Measurements from ENCODE around the gene HOXD9. TPM values are rescaled to one million over a fixed set of nuclear protein-coding genes. Genes with fewer than 3 reads are reported as not detected.

Gene HOXD9
- total RNA-seq, 2 experiments from 2014 or later = not detected

DNA sequence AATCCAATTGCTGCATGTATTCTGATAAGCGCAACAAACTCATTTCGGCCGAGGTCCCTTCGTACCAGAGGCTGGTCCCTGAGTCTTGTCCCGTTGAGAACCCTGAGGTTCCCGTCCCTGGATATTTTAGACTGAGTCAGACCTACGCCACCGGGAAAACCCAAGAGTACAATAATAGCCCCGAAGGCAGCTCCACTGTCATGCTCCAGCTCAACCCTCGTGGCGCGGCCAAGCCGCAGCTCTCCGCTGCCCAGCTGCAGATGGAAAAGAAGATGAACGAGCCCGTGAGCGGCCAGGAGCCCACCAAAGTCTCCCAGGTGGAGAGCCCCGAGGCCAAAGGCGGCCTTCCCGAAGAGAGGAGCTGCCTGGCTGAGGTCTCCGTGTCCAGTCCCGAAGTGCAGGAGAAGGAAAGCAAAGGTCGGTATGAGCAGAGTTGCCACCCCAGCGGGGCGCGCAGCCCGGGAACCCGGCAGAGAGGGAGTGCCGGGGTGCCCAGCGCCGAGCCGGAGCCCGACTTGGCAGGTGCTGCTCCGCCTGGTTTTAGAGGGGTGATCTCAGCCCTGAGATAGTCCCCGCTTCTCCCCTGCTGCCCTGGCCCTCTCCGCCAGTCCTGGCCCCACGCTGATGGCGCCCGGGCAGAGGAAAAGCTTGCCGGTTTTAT lies 5.2 kb upstream of the HOXD9 start:
- Mint-ChIP-seq H3K27ac (peak overlapping the region; percentile 9), H3K27me3 (peaks cover 97% of the 10 kb centered on the region), H3K9me3 (no peaks in the 10 kb centered on the region), H3K4me1 (ENCODE audit: low read depth) (peaks cover 7% of the 10 kb centered on the region), H3K36me3 (ENCODE audit: low read depth) (peaks cover 10% of the 10 kb centered on the region), H3K4me3 (no peak overlapping the region)
- TF ChIP-seq, protein P1, sequence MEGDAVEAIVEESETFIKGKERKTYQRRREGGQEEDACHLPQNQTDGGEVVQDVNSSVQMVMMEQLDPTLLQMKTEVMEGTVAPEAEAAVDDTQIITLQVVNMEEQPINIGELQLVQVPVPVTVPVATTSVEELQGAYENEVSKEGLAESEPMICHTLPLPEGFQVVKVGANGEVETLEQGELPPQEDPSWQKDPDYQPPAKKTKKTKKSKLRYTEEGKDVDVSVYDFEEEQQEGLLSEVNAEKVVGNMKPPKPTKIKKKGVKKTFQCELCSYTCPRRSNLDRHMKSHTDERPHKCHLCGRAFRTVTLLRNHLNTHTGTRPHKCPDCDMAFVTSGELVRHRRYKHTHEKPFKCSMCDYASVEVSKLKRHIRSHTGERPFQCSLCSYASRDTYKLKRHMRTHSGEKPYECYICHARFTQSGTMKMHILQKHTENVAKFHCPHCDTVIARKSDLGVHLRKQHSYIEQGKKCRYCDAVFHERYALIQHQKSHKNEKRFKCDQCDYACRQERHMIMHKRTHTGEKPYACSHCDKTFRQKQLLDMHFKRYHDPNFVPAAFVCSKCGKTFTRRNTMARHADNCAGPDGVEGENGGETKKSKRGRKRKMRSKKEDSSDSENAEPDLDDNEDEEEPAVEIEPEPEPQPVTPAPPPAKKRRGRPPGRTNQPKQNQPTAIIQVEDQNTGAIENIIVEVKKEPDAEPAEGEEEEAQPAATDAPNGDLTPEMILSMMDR (IDR thresholded peaks at IDR 0.05) = no peak
- Histone ChIP-seq H3K4me1 (ENCODE audit: insufficient read depth, low read length) (peaks cover 10% of the 10 kb centered on the region), H3K9me3 (ENCODE audit: control insufficient read depth in 1 of 2, insufficient read depth in 1 of 2, low read length in 2 of 2) (peaks cover 10 to 68% of the 10 kb centered on the region in 2 experiments), H3K4me3 (ENCODE audit: low read length) (no peak overlapping the region), H3K27me3 (ENCODE audit: control insufficient read depth in 1 of 2, insufficient read depth in 2 of 2, low read length in 2 of 2) (peaks cover 96 to 99% of the 10 kb centered on the region in 2 experiments), H3K36me3 (ENCODE audit: insufficient read depth, low read length) (no peaks in the 10 kb centered on the region), H3K27ac (ENCODE audit: low read depth in 1 of 2, low read length in 2 of 2) (no peak overlapping the region)
- intact Hi-C loops (cut with DNase I, micrococcal nuclease) = loop anchor here in 1 of 2 experiments (5.0 kb wide), 1 partner anchor 35 kb away; the partner anchor contains the start of gene EVX2
- ATAC-seq (ENCODE audit: poor library complexity) = no peak
- ChIA-PET POLR2A (interaction anchor here (0.7 kb wide), 1 partner anchor 16 kb away, joined by 3 read pairs; no protein-coding TSS in a partner anchor), CTCF (interaction anchor here (1.8 kb wide), 1 partner anchor 10 kb away, joined by 4 read pairs; no protein-coding TSS in a partner anchor)
- no peak for DNase-seq

DNA sequence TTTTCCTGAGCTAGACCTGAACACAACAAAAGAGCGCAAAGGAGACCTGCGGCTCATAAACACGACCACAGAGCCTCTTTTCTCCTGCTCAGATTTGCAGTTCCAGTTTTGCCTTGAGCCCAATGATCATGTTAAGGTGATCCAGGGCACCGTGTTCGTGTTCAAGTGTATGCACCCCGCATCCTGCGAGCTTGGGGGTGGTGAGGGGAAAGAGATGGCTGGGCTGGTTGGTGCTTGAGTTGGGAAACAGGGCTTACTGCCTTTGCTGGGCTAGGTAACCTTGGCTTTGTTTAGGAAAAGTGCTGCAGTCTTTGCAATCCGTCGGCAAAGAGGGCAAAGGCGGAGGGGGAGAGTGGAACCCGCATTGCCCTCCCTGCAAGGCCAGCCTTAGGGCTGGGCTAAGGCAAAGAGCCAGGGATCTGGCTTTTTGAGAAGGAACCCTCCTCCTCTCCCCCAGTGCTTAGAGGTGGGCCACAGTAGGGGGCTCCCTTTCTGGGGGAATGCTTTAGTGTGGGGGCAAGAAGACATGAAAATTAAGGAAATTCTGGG lies 4.6 kb upstream of the HOXD9 start:
- H3K9me3 Mint-ChIP-seq = no peaks in the 10 kb centered on the region
- CTCF ChIA-PET = interaction anchor here (1.8 kb wide), 1 partner anchor 9 kb away, joined by 4 read pairs; no protein-coding TSS in a partner anchor

DNA sequence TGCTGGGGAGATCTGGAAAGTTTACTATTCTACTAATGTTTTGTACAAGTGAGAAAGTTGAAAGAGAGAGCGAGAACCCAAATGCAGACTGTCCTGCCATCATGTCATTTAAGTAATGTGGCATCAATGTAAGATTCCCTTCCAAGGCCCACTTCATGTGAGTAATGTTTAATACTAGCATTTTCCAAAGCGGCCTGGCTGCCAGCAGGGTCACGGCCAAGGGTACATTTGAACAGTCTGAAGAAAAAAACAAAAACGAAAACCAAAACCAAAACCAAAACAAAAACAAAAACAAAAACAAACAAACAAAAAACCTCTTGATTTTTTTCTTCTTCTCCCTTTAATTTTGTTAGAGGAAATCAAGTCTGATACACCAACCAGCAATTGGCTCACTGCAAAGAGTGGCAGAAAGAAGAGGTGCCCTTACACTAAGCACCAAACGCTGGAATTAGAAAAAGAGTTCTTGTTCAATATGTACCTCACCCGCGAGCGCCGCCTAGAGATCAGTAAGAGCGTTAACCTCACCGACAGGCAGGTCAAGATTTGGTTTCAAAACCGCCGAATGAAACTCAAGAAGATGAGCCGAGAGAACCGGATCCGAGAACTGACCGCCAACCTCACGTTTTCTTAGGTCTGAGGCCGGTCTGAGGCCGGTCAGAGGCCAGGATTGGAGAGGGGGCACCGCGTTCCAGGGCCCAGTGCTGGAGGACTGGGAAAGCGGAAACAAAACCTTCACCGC lies 3.7 kb upstream of the HOXD9 start:
- Histone ChIP-seq H3K4me1 (ENCODE audit: insufficient read depth, low read length) (peaks cover 24% of the 10 kb centered on the region), H3K27me3 (ENCODE audit: control insufficient read depth in 1 of 2, insufficient read depth in 2 of 2, low read length in 2 of 2) (peaks cover 92 to 98% of the 10 kb centered on the region in 2 experiments), H3K36me3 (ENCODE audit: insufficient read depth, low read length) (no peaks in the 10 kb centered on the region), H3K27ac (ENCODE audit: low read depth in 1 of 2, low read length in 2 of 2) (no peak overlapping the region), H3K9me3 (ENCODE audit: control insufficient read depth in 1 of 2, insufficient read depth in 1 of 2, low read length in 2 of 2) (peaks cover 5 to 69% of the 10 kb centered on the region in 2 experiments), H3K4me3 (ENCODE audit: low read length) (no peak overlapping the region)
- Mint-ChIP-seq H3K27me3 (peaks cover 92% of the 10 kb centered on the region), H3K27ac (no peak overlapping the region), H3K4me3 (no peak overlapping the region), H3K4me1 (ENCODE audit: low read depth) (peaks cover 12% of the 10 kb centered on the region), H3K36me3 (ENCODE audit: low read depth) (peaks cover 10% of the 10 kb centered on the region), H3K9me3 (no peaks in the 10 kb centered on the region)
- intact Hi-C loops (cut with DNase I, micrococcal nuclease) = loop anchor here in 1 of 2 experiments (5.0 kb wide), 1 partner anchor 36 kb away; the partner anchor contains the start of gene EVX2
- ATAC-seq (ENCODE audit: poor library complexity) (no peak), DNase-seq (peak in 1 of 14 experiments; percentile 43)
- POLR2A ChIA-PET = no interaction called here
- TF ChIP-seq, protein P1 (IDR thresholded peaks at IDR 0.05) = no peak
- CTCF ChIA-PET = no interaction called here

More for the DNA sequence above, 4.6 kb upstream of the HOXD9 start:
- Mint-ChIP-seq H3K27ac (no peak overlapping the region), H3K4me3 (no peak overlapping the region), H3K4me1 (ENCODE audit: low read depth) (peaks cover 7% of the 10 kb centered on the region), H3K27me3 (peaks cover 95% of the 10 kb centered on the region), H3K36me3 (ENCODE audit: low read depth) (peaks cover 10% of the 10 kb centered on the region)
- ATAC-seq (ENCODE audit: poor library complexity) (no peak), DNase-seq (no peak)
- H3K27ac ChIP-seq (ENCODE audit: low read depth in 1 of 2, low read length in 2 of 2) = no peak overlapping the region
- H3K27me3 ChIP-seq (ENCODE audit: control insufficient read depth in 1 of 2, insufficient read depth in 2 of 2, low read length in 2 of 2) = peaks cover 93 to 99% of the 10 kb centered on the region in 2 experiments
- H3K4me3 ChIP-seq (ENCODE audit: low read length) = no peak overlapping the region
- POLR2A ChIA-PET = interaction anchor here (0.7 kb wide), 1 partner anchor 16 kb away, joined by 3 read pairs; no protein-coding TSS in a partner anchor
- peaks cover 16% of the 10 kb centered on the region for H3K4me1 ChIP-seq (ENCODE audit: insufficient read depth, low read length)
- intact Hi-C loops (cut with DNase I, micrococcal nuclease) = loop anchor here in 1 of 2 experiments (5.0 kb wide), 1 partner anchor 36 kb away; the partner anchor contains the start of gene EVX2
- peaks cover 10 to 66% of the 10 kb centered on the region in 2 experiments for H3K9me3 ChIP-seq (ENCODE audit: control insufficient read depth in 1 of 2, insufficient read depth in 1 of 2, low read length in 2 of 2)
- TF ChIP-seq, protein P1 (IDR thresholded peaks at IDR 0.05) = no peak
- H3K36me3 ChIP-seq (ENCODE audit: insufficient read depth, low read length) = no peaks in the 10 kb centered on the region

Data from CD4-positive, alpha-beta T cell (primary cell).